ENCODE data around the gene POLR3C.
A peak's percentile ranks its signal among the peaks of the same experiment; 100 is the strongest.

The POLR3C gene

GRCh38 chr1:145874646-145875045 lies 50.6 kb downstream of the POLR3C start:
- no peak for DNase-seq

- no peak for DNase-seq
Measured at GRCh38 chr1:145877923-145878486, 54.0 kb downstream of the POLR3C start.

- DNase-seq = no peak
Measured at GRCh38 chr1:145878724-145879123, 54.7 kb downstream of the POLR3C start.

GRCh38 chr1:145879775-145880174 lies 55.8 kb downstream of the POLR3C start:
- peak; percentile 33 for DNase-seq

- DNase-seq = no peak
Measured at GRCh38 chr1:145884675-145885074, 60.7 kb downstream of the POLR3C start.

GRCh38 chr1:145885738-145886287 lies 61.8 kb downstream of the POLR3C start, which contains the start of gene ANKRD35:
Gene ANKRD35, minus strand, starts transcription at chr1:145885866. Its CDS starts 108 bp downstream, at chr1:145885758.
- DNase-seq = peak; percentile 71

GRCh38 chr1:145886390-145886789 lies 62.4 kb downstream of the POLR3C start:
- DNase-seq = no peak

- no peak for DNase-seq
Measured at GRCh38 chr1:145886816-145887215, 62.8 kb downstream of the POLR3C start.

- DNase-seq = no peak
Measured at GRCh38 chr1:145887631-145888030, 63.6 kb downstream of the POLR3C start.

- no peak for DNase-seq
Measured at GRCh38 chr1:145889722-145890121, 65.7 kb downstream of the POLR3C start.

- DNase-seq = no peak
Measured at GRCh38 chr1:145891143-145891542, 67.1 kb downstream of the POLR3C start.

GRCh38 chr1:145891587-145892485 lies 67.8 kb downstream of the POLR3C start:
- DNase-seq = peak; percentile 91

- DNase-seq = no peak
Measured at GRCh38 chr1:145892486-145893087, 68.6 kb downstream of the POLR3C start.

GRCh38 chr1:145893306-145894055 lies 69.5 kb downstream of the POLR3C start:
- DNase-seq = no peak

All from NCI-H2171 (cell line).